OCI-LY3 (cell line): ENCODE measurements around the gene EIPR1.

Experiments
- EZH2phosphoT487 ChIP-seq: fragments of 200-600 bp; shearing (Covaris generic); IDR thresholded peaks from 2 replicates; pipeline ENCODE4 v1.6.1; 2018; ENCODE audit warnings: antibody characterized with exemption, mixed run types, low read depth
- TF ChIP-seq, protein P1 (sequence below): fragments of 200-600, 300-600 bp; sonication (generic); IDR thresholded peaks from 2 replicates; pipeline ENCODE4 v1.5.1; 2014; ENCODE audit warnings: antibody characterized with exemption, low read length, low read depth

DNA sequence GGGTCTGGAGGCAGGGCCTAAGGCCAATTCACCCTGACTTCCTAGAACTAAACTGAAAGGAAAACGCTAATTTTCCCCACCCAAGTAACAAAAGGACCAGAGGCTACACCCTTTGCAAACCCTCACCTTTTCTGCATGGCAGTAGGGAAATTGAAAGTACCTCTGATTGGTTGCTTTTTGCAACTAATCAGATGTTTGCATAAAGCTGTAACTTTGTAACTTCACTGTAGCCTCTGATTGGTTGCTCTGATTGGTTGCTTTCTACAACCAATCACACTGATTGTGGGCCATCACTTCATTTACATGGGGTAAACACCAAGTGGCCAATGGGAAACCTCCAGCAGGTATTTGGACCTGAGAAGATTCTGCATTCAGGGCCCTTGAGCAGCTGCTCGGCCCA is 20.8 kb downstream of the EIPR1 start:
- TF ChIP-seq, protein P1, sequence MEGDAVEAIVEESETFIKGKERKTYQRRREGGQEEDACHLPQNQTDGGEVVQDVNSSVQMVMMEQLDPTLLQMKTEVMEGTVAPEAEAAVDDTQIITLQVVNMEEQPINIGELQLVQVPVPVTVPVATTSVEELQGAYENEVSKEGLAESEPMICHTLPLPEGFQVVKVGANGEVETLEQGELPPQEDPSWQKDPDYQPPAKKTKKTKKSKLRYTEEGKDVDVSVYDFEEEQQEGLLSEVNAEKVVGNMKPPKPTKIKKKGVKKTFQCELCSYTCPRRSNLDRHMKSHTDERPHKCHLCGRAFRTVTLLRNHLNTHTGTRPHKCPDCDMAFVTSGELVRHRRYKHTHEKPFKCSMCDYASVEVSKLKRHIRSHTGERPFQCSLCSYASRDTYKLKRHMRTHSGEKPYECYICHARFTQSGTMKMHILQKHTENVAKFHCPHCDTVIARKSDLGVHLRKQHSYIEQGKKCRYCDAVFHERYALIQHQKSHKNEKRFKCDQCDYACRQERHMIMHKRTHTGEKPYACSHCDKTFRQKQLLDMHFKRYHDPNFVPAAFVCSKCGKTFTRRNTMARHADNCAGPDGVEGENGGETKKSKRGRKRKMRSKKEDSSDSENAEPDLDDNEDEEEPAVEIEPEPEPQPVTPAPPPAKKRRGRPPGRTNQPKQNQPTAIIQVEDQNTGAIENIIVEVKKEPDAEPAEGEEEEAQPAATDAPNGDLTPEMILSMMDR: no peak
- TF ChIP-seq EZH2phosphoT487: no peak
